K562 (cell line): ENCODE data around the gene PEX7. TPM values are rescaled to one million over a fixed set of nuclear protein-coding genes. Genes with fewer than 3 reads are reported as not detected.

Experiments
- ARID3B ChIP-seq: fragments of 250-450 bp; sonication (Bioruptor Pico); IDR thresholded peaks from 2 replicates; pipeline ENCODE4 v1.4.0; 2020; ENCODE audit warnings: borderline replicate concordance
- CREB1 ChIP-seq, 2 experiments: sonication (generic) in 1 of 2; formaldehyde crosslinking in 1 of 2; IDR thresholded peaks; 2 replicates each; pipeline versions ENCODE4 v1.6.1 to v1.8.0; 2012 to 2022; ENCODE audit warnings: inconsistent platforms in 1 of 2, mild to moderate bottlenecking in 1 of 2, missing genetic modification reagents in 1 of 2, moderate library complexity in 1 of 2
- HNRNPL ChIP-seq: fragments of 200-400 bp; formaldehyde crosslinking; IDR thresholded peaks from 2 replicates; pipeline ENCODE4 v1.6.1; 2017; ENCODE audit warnings: low read depth, mild to moderate bottlenecking, low read length
- KLF6 ChIP-seq: fragments of 250-450 bp; sonication (Bioruptor Pico); IDR thresholded peaks from 2 replicates; pipeline ENCODE4 v1.4.0; 2020; ENCODE audit warnings: mild to moderate bottlenecking, moderate library complexity, borderline replicate concordance
- PKNOX1 ChIP-seq: fragments of 450-650 bp; IDR thresholded peaks from 2 replicates; pipeline ENCODE4 v1.6.1; 2016
- PML ChIP-seq: IDR thresholded peaks from 2 replicates; pipeline ENCODE4 v1.6.1; 2012; ENCODE audit warnings: low read length, inconsistent platforms
- SAP30 ChIP-seq: fragments of 200-600 bp; sonication (generic); IDR thresholded peaks from 2 replicates; pipeline ENCODE4 v1.6.1; 2012; ENCODE audit warnings: borderline replicate concordance, low read depth, mild to moderate bottlenecking, moderate library complexity, low read length, control low read depth, inconsistent platforms; ENCODE audit not compliant: insufficient read depth, poor library complexity, severe bottlenecking
- SMARCC2 ChIP-seq: fragments of 450-650 bp; IDR thresholded peaks from 2 replicates; pipeline ENCODE4 v1.6.1; 2017; ENCODE audit warnings: antibody characterized with exemption, moderate library complexity, mild to moderate bottlenecking, low read depth
- polyA plus RNA-seq, 8 experiments: library from polyadenylated mRNA; depleted of rRNA in 4 of 8; stranded (reverse) in 5 of 8; unstranded in 3 of 8; fragments of >200 nt; fragmentation: Nextera tagmentation in 2 of 8; fragmentation: Illumina TruSeq in 1 of 8; extraction: Ambion mirVana in 2 of 8; extraction: Trizol in 1 of 8; gene quantifications; 2 replicates each; pipeline versions ENCODE4 v1.2.1 to v1.2.3, GENCODE V29; 2011 to 2014; ENCODE audit warnings: inconsistent platforms in 1 of 8, missing spikeins in 1 of 8
- total RNA-seq, 7 experiments: library from RNA; depleted of rRNA in 6 of 7; stranded (reverse); fragments of >200 nt in 6 of 7; fragmentation: Illumina TruSeq in 2 of 7; extraction: Trizol in 2 of 7; gene quantifications; 2 replicates each; pipeline versions ENCODE4 v1.2.1 to v1.2.3, GENCODE V29; 2011 to 2021; ENCODE audit warnings: low replicate concordance in 1 of 7
- TF ChIP-seq, protein P1 (sequence below): fragments of 450-650 bp; IDR thresholded peaks from 2 replicates; pipeline ENCODE4 v1.6.1; 2016; ENCODE audit warnings: low read depth
- TF ChIP-seq, protein P2 (sequence below): IDR thresholded peaks from 3 replicates; pipeline ENCODE4 v1.6.1; 2011; ENCODE audit warnings: borderline replicate concordance, mild to moderate bottlenecking; ENCODE audit not compliant: insufficient read length, insufficient read depth

Gene PEX7
- total and polyA plus RNA-seq, 9 of the 15 experiments (the other 6 are each of a cell fraction or from before 2014, with no cell fraction given) = 1.6 to 12.9 (median 9.1) TPM

GRCh38 chr6:136784910-136785746, 37.3 kb upstream of the PEX7 start (continued):
- no peak for TF ChIP-seq PML
- no peak for TF ChIP-seq HNRNPL
- TF ChIP-seq, protein P1, sequence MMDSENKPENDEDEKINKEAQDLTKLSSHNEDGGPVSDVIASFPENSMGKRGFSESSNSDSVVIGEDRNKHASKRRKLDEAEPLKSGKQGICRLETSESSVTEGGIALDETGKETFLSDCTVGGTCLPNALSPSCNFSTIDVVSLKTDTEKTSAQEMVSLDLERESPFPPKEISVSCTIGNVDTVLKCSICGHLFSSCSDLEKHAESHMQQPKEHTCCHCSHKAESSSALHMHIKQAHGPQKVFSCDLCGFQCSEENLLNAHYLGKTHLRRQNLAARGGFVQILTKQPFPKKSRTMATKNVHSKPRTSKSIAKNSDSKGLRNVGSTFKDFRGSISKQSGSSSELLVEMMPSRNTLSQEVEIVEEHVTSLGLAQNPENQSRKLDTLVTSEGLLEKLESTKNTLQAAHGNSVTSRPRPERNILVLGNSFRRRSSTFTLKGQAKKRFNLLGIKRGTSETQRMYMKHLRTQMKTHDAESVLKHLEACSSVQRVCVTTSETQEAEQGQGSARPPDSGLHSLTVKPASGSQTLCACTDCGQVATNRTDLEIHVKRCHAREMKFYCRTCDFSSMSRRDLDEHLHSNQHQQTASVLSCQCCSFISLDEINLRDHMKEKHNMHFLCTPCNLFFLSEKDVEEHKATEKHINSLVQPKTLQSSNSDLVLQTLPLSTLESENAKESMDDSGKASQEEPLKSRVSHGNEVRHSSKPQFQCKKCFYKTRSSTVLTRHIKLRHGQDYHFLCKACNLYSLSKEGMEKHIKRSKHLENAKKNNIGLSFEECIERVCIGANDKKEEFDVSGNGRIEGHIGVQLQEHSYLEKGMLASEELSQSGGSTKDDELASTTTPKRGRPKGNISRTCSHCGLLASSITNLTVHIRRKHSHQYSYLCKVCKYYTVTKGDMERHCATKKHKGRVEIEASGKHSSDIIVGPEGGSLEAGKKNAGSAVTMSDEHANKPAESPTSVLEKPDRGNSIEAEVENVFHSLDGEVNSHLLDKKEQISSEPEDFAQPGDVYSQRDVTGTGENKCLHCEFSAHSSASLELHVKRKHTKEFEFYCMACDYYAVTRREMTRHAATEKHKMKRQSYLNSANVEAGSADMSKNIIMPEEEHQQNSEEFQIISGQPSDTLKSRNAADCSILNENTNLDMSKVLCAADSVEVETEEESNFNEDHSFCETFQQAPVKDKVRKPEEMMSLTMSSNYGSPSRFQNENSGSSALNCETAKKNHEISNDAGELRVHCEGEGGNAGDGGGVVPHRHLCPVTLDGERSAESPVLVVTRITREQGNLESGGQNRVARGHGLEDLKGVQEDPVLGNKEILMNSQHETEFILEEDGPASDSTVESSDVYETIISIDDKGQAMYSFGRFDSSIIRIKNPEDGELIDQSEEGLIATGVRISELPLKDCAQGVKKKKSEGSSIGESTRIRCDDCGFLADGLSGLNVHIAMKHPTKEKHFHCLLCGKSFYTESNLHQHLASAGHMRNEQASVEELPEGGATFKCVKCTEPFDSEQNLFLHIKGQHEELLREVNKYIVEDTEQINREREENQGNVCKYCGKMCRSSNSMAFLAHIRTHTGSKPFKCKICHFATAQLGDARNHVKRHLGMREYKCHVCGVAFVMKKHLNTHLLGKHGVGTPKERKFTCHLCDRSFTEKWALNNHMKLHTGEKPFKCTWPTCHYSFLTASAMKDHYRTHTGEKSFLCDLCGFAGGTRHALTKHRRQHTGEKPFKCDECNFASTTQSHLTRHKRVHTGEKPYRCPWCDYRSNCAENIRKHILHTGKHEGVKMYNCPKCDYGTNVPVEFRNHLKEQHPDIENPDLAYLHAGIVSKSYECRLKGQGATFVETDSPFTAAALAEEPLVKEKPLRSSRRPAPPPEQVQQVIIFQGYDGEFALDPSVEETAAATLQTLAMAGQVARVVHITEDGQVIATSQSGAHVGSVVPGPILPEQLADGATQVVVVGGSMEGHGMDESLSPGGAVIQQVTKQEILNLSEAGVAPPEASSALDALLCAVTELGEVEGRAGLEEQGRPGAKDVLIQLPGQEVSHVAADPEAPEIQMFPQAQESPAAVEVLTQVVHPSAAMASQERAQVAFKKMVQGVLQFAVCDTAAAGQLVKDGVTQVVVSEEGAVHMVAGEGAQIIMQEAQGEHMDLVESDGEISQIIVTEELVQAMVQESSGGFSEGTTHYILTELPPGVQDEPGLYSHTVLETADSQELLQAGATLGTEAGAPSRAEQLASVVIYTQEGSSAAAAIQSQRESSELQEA = no peak
- TF ChIP-seq SMARCC2 = no peak
- peak; percentile 73; the same call in 1 of the 2 replicates for TF ChIP-seq KLF6 (CRISPR knock-in tag)
- TF ChIP-seq ARID3B = 0 out of 2 replicates have a peak, but pooled peaks have one; percentile 46
- TF ChIP-seq, protein P2, sequence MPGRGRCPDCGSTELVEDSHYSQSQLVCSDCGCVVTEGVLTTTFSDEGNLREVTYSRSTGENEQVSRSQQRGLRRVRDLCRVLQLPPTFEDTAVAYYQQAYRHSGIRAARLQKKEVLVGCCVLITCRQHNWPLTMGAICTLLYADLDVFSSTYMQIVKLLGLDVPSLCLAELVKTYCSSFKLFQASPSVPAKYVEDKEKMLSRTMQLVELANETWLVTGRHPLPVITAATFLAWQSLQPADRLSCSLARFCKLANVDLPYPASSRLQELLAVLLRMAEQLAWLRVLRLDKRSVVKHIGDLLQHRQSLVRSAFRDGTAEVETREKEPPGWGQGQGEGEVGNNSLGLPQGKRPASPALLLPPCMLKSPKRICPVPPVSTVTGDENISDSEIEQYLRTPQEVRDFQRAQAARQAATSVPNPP = no peak
- no peak for TF ChIP-seq SAP30
- TF ChIP-seq PKNOX1 = no peak
- TF ChIP-seq CREB1 (IDR thresholded peaks at IDR 0.05) = no peak
- no peak for TF ChIP-seq CREB1 (CRISPR knock-in tag; IDR thresholded peaks at IDR 0.05)
